ENCODE results near the gene PKD2.
"Not testable (repeated sequence)": the region's sequence is repeated elsewhere in the genome, so short reads cannot be mapped to it uniquely, and the experiment has no call there.

Gene PKD2

GRCh38 chr4:88063634-88064296 lies 56.3 kb downstream of the PKD2 start:
- no peak for DNase-seq (ENCODE audit: low spot score)
- FAIRE-seq: no peak

- DNase-seq (ENCODE audit: low spot score) (no peak), FAIRE-seq (no peak)
These were observed 57.0 kb downstream of the PKD2 start for GRCh38 chr4:88064410-88064809.

GRCh38 chr4:88070031-88070430 lies 62.6 kb downstream of the PKD2 start:
- DNase-seq (ENCODE audit: low spot score) (no peak), FAIRE-seq (no peak)

GRCh38 chr4:88075336-88075735 lies 67.9 kb downstream of the PKD2 start:
- DNase-seq (ENCODE audit: low spot score) (no peak), FAIRE-seq (no peak)

GRCh38 chr4:88077911-88078524 lies 70.6 kb downstream of the PKD2 start:
- FAIRE-seq (no peak), DNase-seq (ENCODE audit: low spot score) (no peak)

GRCh38 chr4:88078579-88078978 lies 71.1 kb downstream of the PKD2 start:
- FAIRE-seq (no peak), DNase-seq (ENCODE audit: low spot score) (no peak)

GRCh38 chr4:88080626-88081025 lies 73.2 kb downstream of the PKD2 start:
- FAIRE-seq (no peak), DNase-seq (ENCODE audit: low spot score) (no peak)

GRCh38 chr4:88087004-88087403 lies 79.6 kb downstream of the PKD2 start:
- FAIRE-seq: no peak
- no peak for DNase-seq (ENCODE audit: low spot score)

GRCh38 chr4:88090898-88091297 lies 83.5 kb downstream of the PKD2 start:
- no peak for FAIRE-seq
- DNase-seq (ENCODE audit: low spot score): no peak

- DNase-seq (ENCODE audit: low spot score): no peak
- no peak for FAIRE-seq
These were observed 83.9 kb downstream of the PKD2 start for GRCh38 chr4:88091378-88091777.

GRCh38 chr4:88093874-88094273 lies 86.4 kb downstream of the PKD2 start:
- no peak for FAIRE-seq

GRCh38 chr4:88097301-88097700 lies 89.9 kb downstream of the PKD2 start:
- no peak for FAIRE-seq

More at GRCh38 chr4:88093874-88094273, 86.4 kb downstream of the PKD2 start:
- DNase-seq (ENCODE audit: low spot score): no peak

GRCh38 chr4:88097781-88098180 lies 90.3 kb downstream of the PKD2 start:
- FAIRE-seq (no peak), DNase-seq (ENCODE audit: low spot score) (no peak)

More at GRCh38 chr4:88097301-88097700, 89.9 kb downstream of the PKD2 start:
- DNase-seq (ENCODE audit: low spot score): no peak

GRCh38 chr4:88098993-88099752 lies 91.7 kb downstream of the PKD2 start:
- FAIRE-seq: no peak
- no peak for DNase-seq (ENCODE audit: low spot score)

- FAIRE-seq (no peak), DNase-seq (ENCODE audit: low spot score) (no peak)
These were observed 93.7 kb downstream of the PKD2 start for GRCh38 chr4:88101165-88101564.

GRCh38 chr4:88102026-88102425 lies 94.6 kb downstream of the PKD2 start:
- DNase-seq (ENCODE audit: low spot score) (no peak), FAIRE-seq (no peak)

- FAIRE-seq (no peak), DNase-seq (ENCODE audit: low spot score) (peak; percentile 41)
These were observed 97.6 kb downstream of the PKD2 start for GRCh38 chr4:88104902-88105610.

- DNase-seq (ENCODE audit: low spot score): peak; percentile 26
- FAIRE-seq: no peak
These were observed 98.8 kb downstream of the PKD2 start for GRCh38 chr4:88106205-88106604.

GRCh38 chr4:88107406-88108107 lies 100.1 kb downstream of the PKD2 start:
- FAIRE-seq (peak; percentile 59), DNase-seq (ENCODE audit: low spot score) (peak; percentile 30)

- not testable (repeated sequence) for DNase-seq (ENCODE audit: low spot score); FAIRE-seq
These were observed 100.7 kb downstream of the PKD2 start for GRCh38 chr4:88108108-88108465.

- FAIRE-seq: no peak
- DNase-seq (ENCODE audit: low spot score): no peak
These were observed 101.3 kb downstream of the PKD2 start for GRCh38 chr4:88108747-88109122.
